TTC549 (cell line): ENCODE data around the gene VSIG4.
"Not testable (repeated sequence)": the region's sequence is repeated elsewhere in the genome, so short reads cannot be mapped to it uniquely, and the experiment has no call there.

Experiments used
- FAIRE-seq: peaks from 2 replicates; lab custom pipeline; 2012; peaks lifted over from hg19 to GRCh38; lab: Jason Lieb, UNC

VSIG4 gene

GRCh38 chrX:65975161-65975751, 64.6 kb downstream of the VSIG4 start:
- not testable (repeated sequence) for FAIRE-seq
